HTR-8/SVneo (cell line): ENCODE measurements around the gene RFFL.
"Not testable (repeated sequence)": the region's sequence is repeated elsewhere in the genome, so short reads cannot be mapped to it uniquely, and the experiment has no call there.

Experiments used
- DNase-seq: peaks from one replicate; pipeline ENCODE4 v3.0.0; 2011; ENCODE audit warnings: low spot score, mixed read lengths; ENCODE audit not compliant: insufficient read length
- FAIRE-seq: peaks from 2 replicates; lab custom pipeline; 2011; peaks lifted over from hg19 to GRCh38; lab: Jason Lieb, UNC

The RFFL gene

GRCh38 chr17:35063514-35064223 lies at the start of gene RFFL:
RFFL (minus strand) TSS chr17:35063707; CDS start chr17:35026553, 37,154 bp downstream.
- peak; percentile 95 for DNase-seq
- peak; percentile 84 for FAIRE-seq

- not testable (repeated sequence) for DNase-seq, FAIRE-seq
Observed at GRCh38 chr17:35110791-35111190, 47.3 kb upstream of the RFFL start.

DNA sequence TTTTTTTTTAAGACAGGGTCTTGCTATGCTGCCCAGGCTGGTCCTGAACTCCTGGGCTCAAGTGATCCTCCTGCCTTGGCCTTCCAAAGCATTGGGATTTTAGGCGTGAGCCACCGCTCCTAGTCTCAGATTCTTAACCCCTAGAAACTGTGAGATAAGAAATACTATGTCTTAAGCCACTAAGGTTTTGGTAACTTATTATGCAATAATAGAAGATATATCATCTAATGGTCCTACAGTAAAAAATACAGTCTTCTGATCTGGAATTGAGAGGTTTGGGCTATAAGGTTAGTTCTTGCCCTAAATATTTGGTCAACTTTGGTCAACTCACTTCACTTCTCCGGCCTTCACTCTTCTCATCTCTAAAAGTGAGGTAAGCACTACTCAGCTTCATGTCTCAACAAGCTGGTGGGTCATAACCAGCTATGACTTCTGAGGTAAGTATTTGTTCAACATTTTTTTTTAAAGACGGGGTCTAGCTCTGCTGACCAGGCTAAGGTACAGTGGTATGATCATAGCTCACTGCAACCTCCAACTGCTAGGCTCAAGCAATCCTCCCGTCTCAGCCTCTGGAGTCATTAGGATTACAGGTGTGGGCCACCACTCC lies 41.4 kb upstream of the RFFL start:
- DNase-seq (no peak), FAIRE-seq (no peak)

DNA sequence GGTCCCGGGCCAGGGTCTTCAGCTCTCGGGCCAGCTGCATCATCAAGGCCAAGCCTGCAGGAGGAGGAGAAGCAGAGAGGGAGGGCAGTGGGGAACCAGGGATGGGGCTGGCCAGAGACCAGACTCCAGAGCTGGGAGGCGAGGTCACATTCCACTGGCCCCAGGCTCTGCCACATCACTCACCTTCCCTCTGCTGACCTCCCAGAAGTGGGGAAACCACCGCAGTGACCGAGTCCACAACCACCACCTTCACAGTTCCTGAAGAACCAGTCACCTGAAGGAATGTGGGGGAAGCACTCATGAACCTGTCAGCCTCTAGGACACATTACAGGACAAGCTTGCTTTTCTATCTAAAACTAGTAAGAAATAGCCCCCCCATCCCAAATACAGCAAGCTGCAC lies 39.8 kb upstream of the RFFL start:
- no peak for FAIRE-seq
- DNase-seq: no peak

DNA sequence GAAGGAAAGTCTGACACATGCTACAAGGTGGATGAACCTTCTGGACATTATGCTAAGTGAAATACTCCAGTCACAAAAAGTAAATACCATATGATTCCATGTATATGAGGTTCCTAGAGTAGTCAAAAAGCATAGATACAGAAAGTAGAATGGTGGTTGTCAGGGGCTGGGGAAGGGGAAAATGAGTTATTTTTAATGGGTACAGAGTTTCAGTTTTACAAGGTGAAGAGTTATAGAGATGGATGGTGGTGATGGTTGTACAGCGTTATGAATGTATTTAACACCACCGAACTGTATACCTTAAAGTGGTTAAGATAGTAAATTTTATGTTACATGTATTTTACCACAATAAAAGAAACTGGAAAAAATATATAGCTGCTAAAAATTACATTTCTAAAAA lies 38.2 kb upstream of the RFFL start:
- DNase-seq (no peak), FAIRE-seq (no peak)

GRCh38 chr17:35101036-35101435 lies 37.5 kb upstream of the RFFL start:
- FAIRE-seq (no peak), DNase-seq (no peak)

DNA sequence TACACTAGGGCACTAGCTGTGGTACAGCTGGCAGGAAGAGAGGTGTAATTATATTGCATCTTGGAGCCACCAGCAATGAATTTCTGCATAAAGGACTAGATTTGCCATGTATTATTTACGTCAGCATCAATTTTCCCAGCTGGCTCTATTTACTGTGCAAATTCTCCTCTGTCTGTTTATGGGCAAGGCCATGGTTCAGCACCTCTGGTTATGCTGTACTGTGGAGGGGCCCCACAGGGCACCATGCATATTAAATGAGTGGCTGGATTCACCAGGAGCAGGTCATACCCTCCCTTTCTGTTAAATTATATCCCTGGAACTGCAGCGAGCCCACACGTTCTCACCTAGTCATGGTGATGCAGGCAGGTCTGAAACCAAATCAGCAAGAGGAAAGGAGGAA lies 36.4 kb upstream of the RFFL start:
- no peak for DNase-seq
- FAIRE-seq: no peak

GRCh38 chr17:35097776-35098175 lies 34.3 kb upstream of the RFFL start:
- DNase-seq: no peak
- FAIRE-seq: no peak

DNA sequence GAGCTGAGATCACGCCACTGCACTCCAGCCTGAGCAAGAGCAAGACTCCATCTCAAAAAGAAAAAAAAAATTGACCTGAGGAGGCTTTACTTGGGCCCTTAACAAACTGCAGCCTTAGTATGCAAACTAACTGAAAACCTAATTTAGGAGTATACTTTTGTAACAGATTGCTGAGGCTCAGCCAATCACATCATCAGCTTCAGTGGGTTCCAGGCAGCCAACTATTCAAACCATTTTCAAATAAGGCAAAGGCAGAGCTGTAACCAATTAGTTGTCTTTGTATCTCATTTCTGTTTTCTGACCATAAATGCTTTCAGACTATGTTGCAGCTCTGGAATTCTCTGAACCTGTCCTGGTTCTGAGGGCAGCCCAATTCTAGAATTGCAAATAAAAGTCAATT lies 32.2 kb upstream of the RFFL start:
- no peak for FAIRE-seq
- DNase-seq: no peak

GRCh38 chr17:35094902-35095301 lies 31.4 kb upstream of the RFFL start:
- no peak for FAIRE-seq
- DNase-seq: peak; percentile 54

GRCh38 chr17:35090707-35091106 lies 27.2 kb upstream of the RFFL start:
- not testable (repeated sequence) for FAIRE-seq, DNase-seq

DNA sequence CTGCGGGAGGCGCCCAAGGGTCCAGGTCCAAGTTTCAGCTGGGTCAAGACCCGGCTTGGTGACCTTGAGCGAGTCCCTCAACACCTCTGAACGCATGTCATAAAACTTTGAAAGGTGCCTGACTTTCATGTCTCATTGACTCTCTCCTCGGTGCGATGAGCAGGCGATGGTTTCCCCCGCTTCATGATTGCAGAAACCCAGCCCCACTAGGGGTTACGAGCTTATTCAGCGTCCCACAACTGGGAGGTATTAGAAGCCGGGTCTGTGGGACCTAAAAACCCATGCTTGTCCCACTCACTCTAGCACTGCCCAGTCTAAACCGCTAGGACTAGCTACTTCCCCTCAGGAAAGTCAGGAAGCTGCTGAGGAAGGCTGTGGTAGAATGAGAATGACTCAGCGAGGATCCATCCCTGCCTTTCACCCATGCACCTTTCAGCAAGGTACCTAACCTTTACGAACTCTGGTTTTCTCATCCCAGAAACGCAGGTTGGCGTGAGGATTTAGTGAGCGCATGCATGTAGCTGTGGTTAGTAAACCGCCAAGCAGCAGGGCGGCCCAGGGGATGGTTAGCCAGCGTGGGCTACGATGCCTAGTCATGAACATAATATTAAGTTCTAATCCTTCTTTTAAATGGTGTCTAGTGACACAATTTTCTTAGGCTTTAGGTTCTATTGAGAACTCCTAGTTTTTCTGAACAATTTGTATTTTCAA lies 26.2 kb upstream of the RFFL start:
- DNase-seq: peak; percentile 31
- FAIRE-seq: no peak

DNA sequence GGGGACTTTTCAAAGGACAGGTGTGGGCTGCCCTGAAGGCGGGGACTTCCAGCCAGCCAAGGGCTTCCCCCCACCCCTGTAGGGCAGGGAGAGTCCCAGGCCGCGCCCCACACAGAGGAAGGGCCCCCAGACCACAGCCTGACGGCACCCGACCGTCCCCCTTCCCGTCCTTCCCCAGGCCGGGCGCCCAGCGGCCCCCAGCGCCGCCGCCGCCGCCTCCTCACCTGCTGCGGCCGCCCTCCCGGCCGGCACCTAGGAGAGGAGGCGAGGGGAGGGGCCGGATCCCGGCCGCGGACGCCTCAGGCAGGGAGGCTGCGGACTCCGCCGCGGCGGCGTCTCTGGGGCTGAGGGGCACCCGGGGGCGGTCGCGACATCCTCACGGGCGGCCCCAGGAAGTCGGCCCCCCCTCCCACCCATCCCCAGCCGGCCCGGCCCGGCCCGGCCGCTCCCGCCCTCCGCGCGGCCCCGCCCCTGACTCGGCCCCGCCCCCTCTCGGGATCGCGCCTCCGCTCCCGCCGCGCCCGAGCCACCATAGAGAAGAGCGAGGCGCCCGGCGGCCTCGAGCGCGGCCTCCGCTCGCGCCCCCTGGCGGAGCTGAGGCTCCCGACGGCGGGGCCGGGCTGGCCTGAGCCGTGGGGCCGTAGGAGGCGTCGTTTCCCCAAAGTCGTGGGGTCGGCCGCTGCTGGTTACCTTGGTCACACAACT lies 25.5 kb upstream of the RFFL start:
- peak; percentile 84 for DNase-seq
- FAIRE-seq: peak; percentile 54

- FAIRE-seq (peak; percentile 77), DNase-seq (peak; percentile 48)
Observed at GRCh38 chr17:35088356-35088880, 24.9 kb upstream of the RFFL start.

DNA sequence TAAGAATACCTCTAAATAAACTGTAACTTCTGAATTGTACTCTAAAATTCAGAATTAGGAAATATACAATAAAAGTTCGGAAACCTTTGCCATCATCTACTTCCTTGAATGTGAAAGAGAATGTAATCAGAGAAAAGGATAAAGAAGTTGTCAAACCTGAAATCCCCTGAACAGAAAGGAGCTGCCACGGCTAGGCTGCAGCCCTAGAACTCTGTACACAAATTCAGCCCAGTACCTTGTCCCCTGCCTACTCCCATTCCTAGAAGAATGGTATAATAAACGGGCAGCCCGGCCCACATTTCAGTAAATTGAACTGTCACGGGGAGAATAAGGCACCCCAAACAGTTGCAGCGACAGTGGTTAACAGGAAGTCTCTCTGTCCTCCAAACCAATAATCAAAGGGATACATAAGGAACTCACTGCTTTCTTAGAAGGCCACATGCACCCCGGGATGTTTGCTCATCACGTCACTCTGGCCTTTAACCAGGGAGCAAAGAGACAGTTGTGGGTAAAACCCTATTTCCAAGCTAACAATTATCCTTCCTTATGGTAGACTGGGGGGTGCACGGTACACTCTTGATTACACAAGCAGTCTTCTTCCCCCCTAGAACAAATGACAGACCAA lies 24.3 kb upstream of the RFFL start:
- DNase-seq (peak; percentile 18), FAIRE-seq (no peak)

DNA sequence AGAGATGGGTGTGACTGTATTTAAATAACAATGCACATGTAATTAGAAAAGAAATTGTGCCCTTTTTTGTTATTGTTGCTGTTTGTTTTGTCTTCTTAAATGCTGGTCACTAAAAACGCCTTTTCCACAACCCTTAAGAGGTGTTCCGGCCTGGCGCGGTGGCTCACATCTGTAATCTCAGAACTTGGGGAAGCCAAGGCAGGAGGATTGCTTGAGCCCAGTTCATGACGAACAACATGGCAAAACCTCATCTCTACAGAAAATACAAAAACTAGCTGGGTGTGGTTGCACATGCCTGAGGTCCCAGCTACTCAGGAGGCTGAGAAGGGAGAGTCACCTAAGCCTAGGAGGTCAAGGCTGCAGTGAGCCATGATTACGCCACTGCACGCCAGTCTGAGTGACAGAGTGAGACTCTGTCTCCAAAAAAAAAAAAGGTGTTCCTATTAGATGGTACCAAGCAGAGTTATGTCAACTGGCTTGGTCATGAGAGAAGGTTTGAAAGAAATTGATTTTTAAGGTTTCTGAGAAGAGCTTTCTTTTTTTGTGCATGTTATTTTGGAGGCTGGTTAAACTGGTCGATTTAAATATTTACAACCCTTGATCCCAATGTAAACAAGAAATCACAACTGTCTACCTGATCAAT lies 23.5 kb upstream of the RFFL start:
- DNase-seq: no peak
- no peak for FAIRE-seq

GRCh38 chr17:35086164-35086563 lies 22.7 kb upstream of the RFFL start:
- no peak for FAIRE-seq

DNA sequence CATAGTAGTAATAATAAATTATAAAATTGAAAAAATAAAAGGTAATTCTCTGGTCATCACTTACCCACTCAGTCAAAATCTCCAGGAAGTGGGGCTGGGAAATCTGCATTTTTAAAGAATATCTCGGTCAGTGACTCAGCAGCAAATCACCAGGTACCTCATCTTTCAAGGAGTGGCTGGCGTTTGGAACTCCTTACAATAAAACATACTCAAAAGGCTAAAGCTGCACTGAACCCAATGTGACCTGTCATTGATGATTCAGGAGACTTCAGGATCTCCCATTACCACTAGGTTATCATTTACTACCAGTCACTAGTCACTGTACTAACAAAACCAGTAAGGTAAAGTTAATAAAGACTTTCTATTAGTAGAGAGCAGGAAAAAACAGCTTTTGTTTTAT lies 21.5 kb upstream of the RFFL start:
- DNase-seq: peak; percentile 23
- no peak for FAIRE-seq

More at GRCh38 chr17:35086164-35086563, 22.7 kb upstream of the RFFL start:
- no peak for DNase-seq

DNA sequence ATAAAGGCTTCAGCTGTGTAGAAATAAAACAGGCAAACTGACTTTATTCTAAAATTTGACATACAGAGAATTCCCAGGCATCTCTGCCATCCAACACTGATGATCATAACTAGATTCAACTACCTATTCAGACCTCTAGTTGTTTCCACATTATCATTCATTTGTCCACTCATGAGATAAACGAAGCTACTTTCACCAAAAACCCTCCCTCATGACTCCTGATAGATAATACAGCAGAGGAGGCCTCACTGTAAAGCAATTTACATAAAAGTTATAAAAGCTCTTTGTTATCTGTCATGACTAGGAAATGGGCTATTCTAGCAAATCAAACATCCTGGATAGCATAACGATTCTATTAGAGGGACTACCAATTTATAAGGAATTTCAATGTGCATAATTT lies 19.6 kb upstream of the RFFL start:
- FAIRE-seq: no peak

More for the DNA sequence above, 19.6 kb upstream of the RFFL start:
- DNase-seq: no peak
